Measurements from ENCODE around the gene ANKRD18A.

The ANKRD18A gene

GRCh38 chr9:38638881-38639576 lies 18.6 kb upstream of the ANKRD18A start:
- Histone ChIP-seq H3K36me3 (ENCODE audit: control insufficient read depth in 2 of 2, insufficient read depth in 1 of 2, low read length in 2 of 2) (no peaks in the 10 kb centered on the region), H3K27ac (ENCODE audit: extremely low read depth, low read depth, low read length) (no peak overlapping the region), H3K4me3 (ENCODE audit: low read depth, low read length) (no peak overlapping the region), H3K4me1 (ENCODE audit: control insufficient read depth, insufficient read depth, low read length) (0 out of 2 replicates have a peak, but pooled peaks cover 2% of the 10 kb centered on the region), H3K9me3 (ENCODE audit: control insufficient read depth, insufficient read depth, low read depth, low read length) (no peaks in the 10 kb centered on the region)
- CTCF ChIA-PET: interaction anchor here (0.7 kb wide), 1 partner anchor 19 kb away, joined by 6 read pairs; no protein-coding TSS in a partner anchor
- POLR2A ChIA-PET: no interaction called here
- no peak for TF ChIP-seq ZNF701 (tag by site-specific recombination; IDR thresholded peaks at IDR 0.05)
- no peak for TF ChIP-seq ZNF423 (tag by site-specific recombination; IDR thresholded peaks at IDR 0.05)
- TF ChIP-seq HOXA7 (CRISPR knock-in tag; IDR thresholded peaks at IDR 0.05; ENCODE audit: borderline replicate concordance): no peak
- TF ChIP-seq PRDM10 (tag by site-specific recombination; IDR thresholded peaks at IDR 0.05): no peak
- no peak for TF ChIP-seq ZNF48 (tag by site-specific recombination; IDR thresholded peaks at IDR 0.05)
- no peak for TF ChIP-seq ZNF776 (tag by site-specific recombination; IDR thresholded peaks at IDR 0.05; ENCODE audit: borderline replicate concordance)
- no peak for TF ChIP-seq ZNF704 (tag by site-specific recombination; IDR thresholded peaks at IDR 0.05)
- no peak for TF ChIP-seq ZNF548 (tag by site-specific recombination; IDR thresholded peaks at IDR 0.05)
- no peak for TF ChIP-seq ZNF449 (tag by site-specific recombination; IDR thresholded peaks at IDR 0.05)
- no peak for TF ChIP-seq ZNF2 (tag by site-specific recombination; IDR thresholded peaks at IDR 0.05)
- no peak for TF ChIP-seq ZNF747 (tag by site-specific recombination; IDR thresholded peaks at IDR 0.05)

GRCh38 chr9:38634315-38634714 lies 13.9 kb upstream of the ANKRD18A start:
- H3K9me3 ChIP-seq (ENCODE audit: control insufficient read depth, insufficient read depth, low read depth, low read length): no peaks in the 10 kb centered on the region
- ChIA-PET POLR2A (no interaction called here), CTCF (interaction anchor here (0.7 kb wide), 1 partner anchor 12 kb away, joined by 3 read pairs; no protein-coding TSS in a partner anchor)
- no peak overlapping the region for H3K4me3 ChIP-seq (ENCODE audit: low read depth, low read length)
- no peak overlapping the region for H3K27ac ChIP-seq (ENCODE audit: extremely low read depth, low read depth, low read length)
- H3K36me3 ChIP-seq (ENCODE audit: control insufficient read depth in 2 of 2, insufficient read depth in 1 of 2, low read length in 2 of 2): peaks cover 0 to 2% of the 10 kb centered on the region in 2 experiments; a peak in 1 of 3 replicates
- H3K4me1 ChIP-seq (ENCODE audit: control insufficient read depth, insufficient read depth, low read length): no peaks in the 10 kb centered on the region
- TF ChIP-seq KLF1 (tag by site-specific recombination; IDR thresholded peaks at IDR 0.05) (no peak), ZNF274 (IDR thresholded peaks at IDR 0.05; ENCODE audit: low read length) (no peak), ZNF274 (tag by site-specific recombination; IDR thresholded peaks at IDR 0.05; ENCODE audit: borderline replicate concordance) (no peak), ZBTB6 (tag by site-specific recombination; IDR thresholded peaks at IDR 0.05) (no peak), ZNF777 (tag by site-specific recombination; IDR thresholded peaks at IDR 0.05; ENCODE audit: borderline replicate concordance) (no peak), PRDM10 (tag by site-specific recombination; IDR thresholded peaks at IDR 0.05) (peak; percentile 64)

All from HEK293 (cell line).